Suprapubic skin (tissue), 4 donors: ENCODE data around the gene DOK6.

Source experiments
- CTCF ChIP-seq, 2 donors: fragments of 200-600 bp in 1 of 2; fragments of 450-650 bp in 1 of 2; sonication (generic) in 1 of 2; IDR thresholded peaks; one replicate each; pipeline ENCODE4 v1.5.1; 2016 to 2019; ENCODE audit warnings: antibody characterized with exemption in 2 of 2, mild to moderate bottlenecking in 1 of 2, moderate library complexity in 1 of 2
- EP300 ChIP-seq: sonication (generic); formaldehyde crosslinking; IDR thresholded peaks from one replicate; pipeline ENCODE4 v1.6.1; 2017; ENCODE audit warnings: antibody characterized with exemption
- POLR2A ChIP-seq, 2 donors: fragments of 450-650 bp; IDR thresholded peaks; one replicate each; pipeline ENCODE4 v1.6.1; 2017; ENCODE audit warnings: antibody characterized with exemption in 2 of 2, mild to moderate bottlenecking in 2 of 2, moderate library complexity in 2 of 2
- POLR2AphosphoS5 ChIP-seq, 3 donors: sonication (generic); formaldehyde crosslinking; IDR thresholded peaks; one replicate each; pipeline ENCODE4 v1.6.1; 2017; ENCODE audit warnings: antibody characterized with exemption in 3 of 3

- TF ChIP-seq CTCF (IDR thresholded peaks at IDR 0.05), result no peak
- no peak for TF ChIP-seq POLR2A (IDR thresholded peaks at IDR 0.05)
- TF ChIP-seq EP300, result no peak
- TF ChIP-seq POLR2AphosphoS5 (IDR thresholded peaks at IDR 0.05), result no peak
Measured at GRCh38 chr18:69401972-69402532, 1.4 kb downstream of the DOK6 start.
